ENCODE measurements around the gene MS4A7. TPM values are rescaled to one million over a fixed set of nuclear protein-coding genes. Genes with fewer than 3 reads are reported as not detected.

MS4A7 gene
- total RNA-seq, 1 donor from 2014 or later, result 184 TPM

DNA sequence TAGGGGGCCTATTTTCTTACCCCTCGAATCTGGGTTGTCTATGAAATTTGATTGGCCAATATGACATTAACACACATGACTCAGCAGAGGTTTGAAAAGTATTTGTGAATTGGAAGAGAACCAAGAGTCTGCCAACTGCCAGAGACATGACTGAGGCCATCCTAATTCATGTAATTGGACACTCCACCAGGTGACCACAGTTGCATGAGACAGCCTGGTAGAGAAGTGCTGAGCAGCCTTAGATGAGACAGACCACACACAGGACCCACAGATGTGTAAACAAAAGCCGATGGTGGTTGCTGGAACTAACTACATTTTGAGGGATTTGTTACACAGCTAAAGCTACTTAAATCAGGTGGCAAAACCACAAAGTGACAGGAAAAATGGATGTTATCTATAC, 50.2 kb downstream of the MS4A7 start:
- no peak for ATAC-seq
- H3K27me3 ChIP-seq, result no peaks in the 10 kb centered on the region
- DNase-seq, result no peak
- no peaks in the 10 kb centered on the region for H3K4me1 ChIP-seq
- intact Hi-C loops (cut with DNase I), result no loop called here
- no peak overlapping the region for H3K4me3 ChIP-seq
- H3K27ac ChIP-seq, result no peak overlapping the region
- no peaks in the 10 kb centered on the region for H3K9me3 ChIP-seq
- H3K36me3 ChIP-seq, result no peaks in the 10 kb centered on the region
- TF ChIP-seq, protein P1, sequence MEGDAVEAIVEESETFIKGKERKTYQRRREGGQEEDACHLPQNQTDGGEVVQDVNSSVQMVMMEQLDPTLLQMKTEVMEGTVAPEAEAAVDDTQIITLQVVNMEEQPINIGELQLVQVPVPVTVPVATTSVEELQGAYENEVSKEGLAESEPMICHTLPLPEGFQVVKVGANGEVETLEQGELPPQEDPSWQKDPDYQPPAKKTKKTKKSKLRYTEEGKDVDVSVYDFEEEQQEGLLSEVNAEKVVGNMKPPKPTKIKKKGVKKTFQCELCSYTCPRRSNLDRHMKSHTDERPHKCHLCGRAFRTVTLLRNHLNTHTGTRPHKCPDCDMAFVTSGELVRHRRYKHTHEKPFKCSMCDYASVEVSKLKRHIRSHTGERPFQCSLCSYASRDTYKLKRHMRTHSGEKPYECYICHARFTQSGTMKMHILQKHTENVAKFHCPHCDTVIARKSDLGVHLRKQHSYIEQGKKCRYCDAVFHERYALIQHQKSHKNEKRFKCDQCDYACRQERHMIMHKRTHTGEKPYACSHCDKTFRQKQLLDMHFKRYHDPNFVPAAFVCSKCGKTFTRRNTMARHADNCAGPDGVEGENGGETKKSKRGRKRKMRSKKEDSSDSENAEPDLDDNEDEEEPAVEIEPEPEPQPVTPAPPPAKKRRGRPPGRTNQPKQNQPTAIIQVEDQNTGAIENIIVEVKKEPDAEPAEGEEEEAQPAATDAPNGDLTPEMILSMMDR (IDR thresholded peaks at IDR 0.05), result no peak

- no peak within 1 kb of the TSS for H3K27ac ChIP-seq
- H3K9me3 ChIP-seq, result no peaks in the 10 kb centered on the region
- intact Hi-C loops (cut with DNase I), result no loop called here
- TF ChIP-seq, protein P1 (IDR thresholded peaks at IDR 0.05), result no peak
- ATAC-seq (no peak), DNase-seq (no peak)
- H3K27me3 ChIP-seq, result no peaks in the 10 kb centered on the region
- H3K4me1 ChIP-seq, result no peaks in the 10 kb centered on the region
- no peak within 1 kb of the TSS for H3K4me3 ChIP-seq
- no peaks in the 10 kb centered on the region for H3K36me3 ChIP-seq
Observed at GRCh38 chr11:60429272-60429671, 50.9 kb downstream of the MS4A7 start, which contains the start of gene MS4A5. Gene MS4A5 (plus strand): TSS chr11:60429572. CDS start chr11:60429675, 103 bp downstream.

- Histone ChIP-seq H3K36me3 (no peaks in the 10 kb centered on the region), H3K4me3 (no peak overlapping the region), H3K27ac (no peak overlapping the region), H3K9me3 (no peaks in the 10 kb centered on the region), H3K4me1 (no peaks in the 10 kb centered on the region), H3K27me3 (no peaks in the 10 kb centered on the region)
- TF ChIP-seq, protein P1 (IDR thresholded peaks at IDR 0.05), result no peak
- DNase-seq (no peak), ATAC-seq (no peak)
- intact Hi-C loops (cut with DNase I), result no loop called here
Observed at GRCh38 chr11:60431251-60431650, 52.9 kb downstream of the MS4A7 start.

- H3K27me3 ChIP-seq, result no peaks in the 10 kb centered on the region
- no peaks in the 10 kb centered on the region for H3K36me3 ChIP-seq
- TF ChIP-seq, protein P1 (IDR thresholded peaks at IDR 0.05), result no peak
- H3K9me3 ChIP-seq, result no peaks in the 10 kb centered on the region
- no peak overlapping the region for H3K4me3 ChIP-seq
- H3K27ac ChIP-seq, result no peak overlapping the region
- ATAC-seq, result no peak
- H3K4me1 ChIP-seq, result no peaks in the 10 kb centered on the region
- intact Hi-C loops (cut with DNase I), result no loop called here
- no peak for DNase-seq
Observed at GRCh38 chr11:60433401-60433800, 55.1 kb downstream of the MS4A7 start.

Other genes with a start within 250 kb of the MS4A7 start
- gene MS4A6A, start 195.4 kb upstream of the MS4A7 start, total RNA-seq, result 112 TPM
- 3.0 TPM for gene MS4A4E, start 135.4 kb upstream of the MS4A7 start, total RNA-seq
- 53.9 TPM for gene MS4A4A, start 97.9 kb upstream of the MS4A7 start, total RNA-seq
- gene MS4A6E, start 51.3 kb upstream of the MS4A7 start, total RNA-seq, result not detected
- gene MS4A14, start 17.9 kb downstream of the MS4A7 start, total RNA-seq, result 10.3 TPM
- not detected for gene MS4A5, start 51.0 kb downstream of the MS4A7 start, total RNA-seq
- 1.3 TPM for gene MS4A1, start 77.3 kb downstream of the MS4A7 start, total RNA-seq
- not detected for gene MS4A12, start 114.2 kb downstream of the MS4A7 start, total RNA-seq
- gene MS4A13, start 136.9 kb downstream of the MS4A7 start, total RNA-seq, result not detected